ENCODE data around the gene GARIN5B. TPM values are rescaled to one million over a fixed set of nuclear protein-coding genes. Genes with fewer than 3 reads are reported as not detected.

GARIN5B gene
- total RNA-seq, 6 donors from 2014 or later = not detected

GRCh38 chr19:55311797-55312196 lies 51.3 kb downstream of the GARIN5B start:
- 86 to 90% methylated on average over 7 to 14 of the region's 18 CpGs for WGBS, 2 donors
- Histone ChIP-seq H3K36me3 (no peaks in the 10 kb centered on the region), H3K4me1 (no peaks in the 10 kb centered on the region), H3K4me3 (no peak overlapping the region), H3K27ac (no peak overlapping the region), H3K27me3 (no peaks in the 10 kb centered on the region), H3K9me3 (no peaks in the 10 kb centered on the region)
- ATAC-seq (ENCODE audit: low FRiP score in 2 of 2) (no peak), DNase-seq (no peak)
- no peak for TF ChIP-seq POLR2AphosphoS5 (IDR thresholded peaks at IDR 0.05)
- no peak for TF ChIP-seq CTCF (IDR thresholded peaks at IDR 0.05)
- TF ChIP-seq EP300 (IDR thresholded peaks at IDR 0.05) = no peak
- no peak for TF ChIP-seq POLR2A (IDR thresholded peaks at IDR 0.05)

GRCh38 chr19:55311397-55311796 lies 51.7 kb downstream of the GARIN5B start:
- Histone ChIP-seq H3K9me3 (no peaks in the 10 kb centered on the region), H3K27me3 (no peaks in the 10 kb centered on the region), H3K27ac (no peak overlapping the region), H3K4me1 (no peaks in the 10 kb centered on the region), H3K4me3 (no peak overlapping the region), H3K36me3 (no peaks in the 10 kb centered on the region)
- DNase-seq = no peak
- ATAC-seq (ENCODE audit: low FRiP score in 2 of 2) = no peak
- 88 to 91% methylated on average over 9 of the region's 9 CpGs for WGBS, 2 donors
- no peak for TF ChIP-seq EP300 (IDR thresholded peaks at IDR 0.05)
- TF ChIP-seq POLR2A (IDR thresholded peaks at IDR 0.05) = no peak
- TF ChIP-seq CTCF (IDR thresholded peaks at IDR 0.05) = no peak
- no peak for TF ChIP-seq POLR2AphosphoS5 (IDR thresholded peaks at IDR 0.05)

- H3K9me3 ChIP-seq = no peaks in the 10 kb centered on the region
- no peaks in the 10 kb centered on the region for H3K27me3 ChIP-seq
- WGBS, 2 donors = 74 to 88% methylated on average over 6 to 7 of the region's 7 CpGs
- no peak overlapping the region for H3K27ac ChIP-seq
- no peak overlapping the region for H3K4me3 ChIP-seq
- no peaks in the 10 kb centered on the region for H3K4me1 ChIP-seq
- no peak for TF ChIP-seq POLR2AphosphoS5 (IDR thresholded peaks at IDR 0.05)
- no peak for TF ChIP-seq POLR2A (IDR thresholded peaks at IDR 0.05)
- no peak for TF ChIP-seq CTCF (IDR thresholded peaks at IDR 0.05)
- no peak for TF ChIP-seq EP300 (IDR thresholded peaks at IDR 0.05)
- ATAC-seq (ENCODE audit: low FRiP score in 2 of 2) = no peak
- no peak for DNase-seq
- H3K36me3 ChIP-seq = no peaks in the 10 kb centered on the region
Observed at GRCh38 chr19:55310498-55310897, 52.6 kb downstream of the GARIN5B start.

DNA sequence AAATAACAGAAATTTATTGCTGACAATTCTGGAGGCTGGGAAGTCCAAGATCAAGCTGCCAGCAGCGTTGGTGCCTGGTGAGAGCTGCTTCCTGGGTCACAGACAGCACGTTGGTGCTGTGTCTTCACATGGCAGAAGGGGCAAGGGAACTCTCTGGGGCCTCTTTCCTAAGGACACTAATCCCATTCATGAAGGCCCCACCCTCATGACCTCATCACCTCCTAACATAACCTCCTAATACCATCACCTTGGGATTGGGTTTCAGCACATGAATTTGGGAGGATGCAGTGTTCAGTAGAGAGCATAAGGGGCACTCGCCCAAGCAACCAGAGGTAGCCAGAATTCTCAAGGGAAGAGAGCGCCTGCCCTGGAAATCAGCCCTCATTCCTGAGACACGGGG lies 53.6 kb downstream of the GARIN5B start:
- no peak for DNase-seq
- 70 to 92% methylated on average over 2 to 5 of the region's 5 CpGs for WGBS, 2 donors
- no peak overlapping the region for H3K4me3 ChIP-seq
- H3K27ac ChIP-seq = no peak overlapping the region
- no peaks in the 10 kb centered on the region for H3K4me1 ChIP-seq
- peak in 1 of 4 donors; percentile 2 for TF ChIP-seq POLR2A (IDR thresholded peaks at IDR 0.05)
- TF ChIP-seq CTCF (IDR thresholded peaks at IDR 0.05) = no peak
- no peaks in the 10 kb centered on the region for H3K9me3 ChIP-seq
- H3K36me3 ChIP-seq = no peaks in the 10 kb centered on the region
- ATAC-seq (ENCODE audit: low FRiP score in 2 of 2) = no peak
- no peaks in the 10 kb centered on the region for H3K27me3 ChIP-seq

- no peaks in the 10 kb centered on the region for H3K27me3 ChIP-seq
- no peaks in the 10 kb centered on the region for H3K9me3 ChIP-seq
- no peak overlapping the region for H3K27ac ChIP-seq
- TF ChIP-seq POLR2A (IDR thresholded peaks at IDR 0.05) (no peak), CTCF (IDR thresholded peaks at IDR 0.05) (no peak)
- no peak overlapping the region for H3K4me3 ChIP-seq
- ATAC-seq (ENCODE audit: low FRiP score in 2 of 2) = no peak
- H3K36me3 ChIP-seq = no peaks in the 10 kb centered on the region
- 94 to 98% methylated on average over 6 to 7 of the region's 11 CpGs for WGBS, 2 donors
- no peaks in the 10 kb centered on the region for H3K4me1 ChIP-seq
- DNase-seq = no peak
Observed at GRCh38 chr19:55308281-55308680, 54.8 kb downstream of the GARIN5B start.

Data from upper lobe of left lung (tissue), 6 donors.